ENCODE results near the gene MYO15B.

DNA sequence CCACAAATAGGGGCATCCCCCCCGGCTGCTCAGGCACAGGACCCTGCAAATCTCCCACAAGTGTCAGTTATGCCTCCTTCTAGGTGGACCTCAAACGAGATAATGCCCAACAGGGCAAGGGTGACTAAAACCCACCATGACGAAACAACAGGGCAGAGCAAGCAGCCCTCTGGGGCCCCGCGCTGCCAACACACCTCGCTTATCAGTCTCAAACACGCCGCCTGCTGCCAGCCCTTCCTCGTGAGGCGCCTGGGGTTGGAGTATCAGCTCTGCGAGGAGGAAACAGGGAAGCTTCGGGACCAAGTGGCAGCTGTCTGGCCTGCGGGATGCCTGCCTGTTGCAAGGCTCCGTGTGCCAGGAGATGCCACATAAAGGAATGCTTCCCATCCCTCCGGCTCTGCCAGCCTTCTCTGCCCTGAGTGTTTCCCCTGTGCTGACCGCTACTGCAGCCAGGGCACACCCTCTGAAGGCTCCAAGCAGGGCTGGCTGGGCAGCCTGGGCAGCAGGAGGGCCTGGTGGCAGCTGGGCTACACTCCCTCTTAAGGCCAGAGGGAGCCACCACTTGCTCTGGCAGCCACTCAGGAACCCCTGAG lies 48.1 kb downstream of the MYO15B start:
- TF ChIP-seq GATA2 (IDR thresholded peaks at IDR 0.05; ENCODE audit: low read depth, low read length) (no peak), GATA3 (IDR thresholded peaks at IDR 0.05; ENCODE audit: low read depth, low read length) (no peak)

Measured in SH-SY5Y (cell line).